Measurements from ENCODE around the gene PTH1R.

PTH1R gene

GRCh38 chr3:46934072-46934471, 56.6 kb downstream of the PTH1R start:
- no peak for FAIRE-seq

GRCh38 chr3:46934498-46935167, 57.1 kb downstream of the PTH1R start:
- FAIRE-seq, result no peak

- no peak for FAIRE-seq
These were observed 57.8 kb downstream of the PTH1R start for GRCh38 chr3:46935168-46935858.

GRCh38 chr3:46935989-46936558, 58.6 kb downstream of the PTH1R start:
- FAIRE-seq, result no peak

- no peak for FAIRE-seq
These were observed 59.3 kb downstream of the PTH1R start for GRCh38 chr3:46936733-46937250.

GRCh38 chr3:46938118-46938517, 60.6 kb downstream of the PTH1R start:
- FAIRE-seq, result no peak

GRCh38 chr3:46939578-46940445, 62.3 kb downstream of the PTH1R start:
- FAIRE-seq, result no peak

GRCh38 chr3:46942076-46942475, 64.6 kb downstream of the PTH1R start:
- FAIRE-seq, result no peak

GRCh38 chr3:46942481-46943236, 65.1 kb downstream of the PTH1R start:
- FAIRE-seq, result no peak

- FAIRE-seq, result no peak
These were observed 66.0 kb downstream of the PTH1R start for GRCh38 chr3:46943237-46944187.

GRCh38 chr3:46944191-46944590, 66.7 kb downstream of the PTH1R start:
- no peak for FAIRE-seq

GRCh38 chr3:46946416-46946815, 68.9 kb downstream of the PTH1R start:
- FAIRE-seq, result no peak

GRCh38 chr3:46946856-46947545, 69.5 kb downstream of the PTH1R start:
- FAIRE-seq, result no peak

- FAIRE-seq, result no peak
These were observed 70.0 kb downstream of the PTH1R start for GRCh38 chr3:46947546-46947901.

- no peak for FAIRE-seq
These were observed 70.7 kb downstream of the PTH1R start for GRCh38 chr3:46947981-46948791.

- FAIRE-seq, result no peak
These were observed 71.5 kb downstream of the PTH1R start for GRCh38 chr3:46948830-46949671.

GRCh38 chr3:46950177-46950576, 72.7 kb downstream of the PTH1R start:
- FAIRE-seq, result no peak

GRCh38 chr3:46950650-46951241, 73.2 kb downstream of the PTH1R start:
- FAIRE-seq, result no peak
